ENCODE results near the gene KLF1.
"Not testable (repeated sequence)": the region's sequence is repeated elsewhere in the genome, so short reads cannot be mapped to it uniquely, and the experiment has no call there.

KLF1 gene

GRCh38 chr19:12890787-12891552 is 4.0 kb upstream of the KLF1 start, which contains the start of gene GCDH:
Gene GCDH (plus strand): TSS chr19:12891160. CDS start chr19:12891305, 145 bp downstream.
- peak; percentile 98 for DNase-seq

GRCh38 chr19:12890299-12890786 is 3.3 kb upstream of the KLF1 start:
- DNase-seq: not testable (repeated sequence)

GRCh38 chr19:12888006-12888603 is 1.1 kb upstream of the KLF1 start:
- DNase-seq: no peak

- DNase-seq: no peak
Measured at GRCh38 chr19:12886651-12886968, 391 bp downstream of the KLF1 start.

- DNase-seq: no peak
Measured at GRCh38 chr19:12885749-12886650, 1.0 kb downstream of the KLF1 start.

GRCh38 chr19:12884926-12885748 is 1.9 kb downstream of the KLF1 start:
- peak; percentile 91 for DNase-seq

GRCh38 chr19:12884627-12884925 is 2.4 kb downstream of the KLF1 start:
- no peak for DNase-seq

- no peak for DNase-seq
Measured at GRCh38 chr19:12884202-12884601, 2.8 kb downstream of the KLF1 start.

- no peak for DNase-seq
Measured at GRCh38 chr19:12882589-12882988, 4.4 kb downstream of the KLF1 start.

GRCh38 chr19:12881172-12881808 is 5.7 kb downstream of the KLF1 start, which contains the start of gene DNASE2:
Gene DNASE2 (minus strand): TSS chr19:12881449. CDS start chr19:12881375, 74 bp downstream.
- DNase-seq: peak; percentile 94

- DNase-seq: no peak
Measured at GRCh38 chr19:12880551-12881171, 6.3 kb downstream of the KLF1 start.

- DNase-seq: no peak
Measured at GRCh38 chr19:12875086-12875485, 11.9 kb downstream of the KLF1 start.

- DNase-seq: no peak
Measured at GRCh38 chr19:12873891-12874745, 12.9 kb downstream of the KLF1 start.

GRCh38 chr19:12872941-12873890 is 13.8 kb downstream of the KLF1 start:
- DNase-seq: peak; percentile 82

- DNase-seq: no peak
Measured at GRCh38 chr19:12872255-12872654, 14.7 kb downstream of the KLF1 start.

- no peak for DNase-seq
Measured at GRCh38 chr19:12871681-12872080, 15.3 kb downstream of the KLF1 start.

- DNase-seq: no peak
Measured at GRCh38 chr19:12868540-12869112, 18.4 kb downstream of the KLF1 start.

GRCh38 chr19:12867120-12868099 is 19.6 kb downstream of the KLF1 start:
- peak; percentile 67 for DNase-seq

Data from CD4-positive, alpha-beta T cell treated with Interleukin-15 for 1 hour (primary cell).